Astrocyte (in vitro differentiated cells and primary cell): ENCODE results near the gene PRX. TPM values are rescaled to one million over a fixed set of nuclear protein-coding genes. Genes with fewer than 3 reads are reported as not detected.

ENCODE experiments used
- DNase-seq: peaks from one replicate; pipeline ENCODE4 v3.0.0-alpha.2; 2010; ENCODE audit warnings: low read depth
- FAIRE-seq: peaks from 2 replicates; lab custom pipeline; 2011; peaks lifted over from hg19 to GRCh38; lab: Jason Lieb, UNC
- H2AFZ ChIP-seq: 2 replicates; pipeline ENCODE4 v1.6.0; 2012; ENCODE audit warnings: low read depth, low read length, inconsistent platforms
- H3K27ac ChIP-seq: 2 replicates; pipeline ENCODE4 v1.5.1; 2011; ENCODE audit warnings: low read depth, low read length, inconsistent platforms
- H3K27me3 ChIP-seq: 2 replicates; pipeline ENCODE4 v1.6.0; 2011; ENCODE audit warnings: low read length, inconsistent platforms; ENCODE audit not compliant: insufficient read depth
- H3K36me3 ChIP-seq: 2 replicates; pipeline ENCODE4 v1.5.1; 2011; ENCODE audit warnings: low read length, inconsistent platforms; ENCODE audit not compliant: insufficient read depth
- H3K4me1 ChIP-seq: 2 replicates; pipeline ENCODE4 v1.5.1; 2011; ENCODE audit warnings: low read length, inconsistent platforms; ENCODE audit not compliant: insufficient read depth
- H3K4me2 ChIP-seq: 2 replicates; pipeline ENCODE4 v1.6.0; 2012; ENCODE audit warnings: low read length, inconsistent platforms
- H3K4me3 ChIP-seq: 2 replicates; pipeline ENCODE4 v1.5.1; 2011; ENCODE audit warnings: low read depth, mild to moderate bottlenecking, low read length, inconsistent platforms; ENCODE audit not compliant: insufficient read depth
- H3K79me2 ChIP-seq: 2 replicates; pipeline ENCODE4 v1.6.0; 2012; ENCODE audit warnings: mild to moderate bottlenecking, low read length, inconsistent platforms; ENCODE audit not compliant: insufficient read depth
- H3K9ac ChIP-seq: 2 replicates; pipeline ENCODE4 v1.6.0; 2012; ENCODE audit warnings: mild to moderate bottlenecking, low read length, inconsistent platforms
- H3K9me3 ChIP-seq: 2 replicates; pipeline ENCODE4 v1.5.1; 2012; ENCODE audit warnings: low read depth, mild to moderate bottlenecking, low read length, inconsistent platforms; ENCODE audit not compliant: insufficient read depth
- H4K20me1 ChIP-seq: 2 replicates; pipeline ENCODE4 v1.6.0; 2012; ENCODE audit warnings: low read length, inconsistent platforms; ENCODE audit not compliant: insufficient read depth
- H3K27ac Mint-ChIP-seq: one replicate; pipeline ENCODE4 v1.8.0; 2021; ENCODE audit warnings: mild to moderate bottlenecking, mixed read lengths; ENCODE audit not compliant: unreplicated experiment
- H3K27me3 Mint-ChIP-seq: one replicate; pipeline ENCODE4 v1.8.0; 2021; ENCODE audit warnings: low read depth, mixed read lengths; ENCODE audit not compliant: unreplicated experiment
- H3K36me3 Mint-ChIP-seq: one replicate; pipeline ENCODE4 v1.8.0; 2021; ENCODE audit warnings: low read depth, mixed read lengths; ENCODE audit not compliant: unreplicated experiment
- H3K4me1 Mint-ChIP-seq: one replicate; pipeline ENCODE4 v1.8.0; 2021; ENCODE audit warnings: low read depth, mixed read lengths; ENCODE audit not compliant: unreplicated experiment
- H3K4me3 Mint-ChIP-seq: one replicate; pipeline ENCODE4 v1.8.0; 2021; ENCODE audit warnings: mild to moderate bottlenecking, moderate library complexity, mixed read lengths; ENCODE audit not compliant: unreplicated experiment
- H3K9me3 Mint-ChIP-seq: one replicate; pipeline ENCODE4 v1.8.0; 2021; ENCODE audit warnings: mild to moderate bottlenecking, mixed read lengths; ENCODE audit not compliant: unreplicated experiment
- EZH2 ChIP-seq: IDR thresholded peaks from 2 replicates; pipeline ENCODE4 v1.6.1; 2012; ENCODE audit warnings: mild to moderate bottlenecking, low read length, inconsistent platforms; ENCODE audit not compliant: insufficient read depth
- total RNA-seq: library from RNA; stranded (reverse); gene quantifications from 2 replicates; pipeline ENCODE4 v1.2.1, GENCODE V29; 2021
- TF ChIP-seq, protein P1 (sequence below): IDR thresholded peaks from 2 replicates; pipeline ENCODE4 v1.5.1; 2011; ENCODE audit warnings: low read depth, mild to moderate bottlenecking, inconsistent platforms, low read length, moderate library complexity; ENCODE audit not compliant: insufficient read depth

Gene PRX
- total RNA-seq, 1 donor from 2014 or later = 1.5 TPM

DNA sequence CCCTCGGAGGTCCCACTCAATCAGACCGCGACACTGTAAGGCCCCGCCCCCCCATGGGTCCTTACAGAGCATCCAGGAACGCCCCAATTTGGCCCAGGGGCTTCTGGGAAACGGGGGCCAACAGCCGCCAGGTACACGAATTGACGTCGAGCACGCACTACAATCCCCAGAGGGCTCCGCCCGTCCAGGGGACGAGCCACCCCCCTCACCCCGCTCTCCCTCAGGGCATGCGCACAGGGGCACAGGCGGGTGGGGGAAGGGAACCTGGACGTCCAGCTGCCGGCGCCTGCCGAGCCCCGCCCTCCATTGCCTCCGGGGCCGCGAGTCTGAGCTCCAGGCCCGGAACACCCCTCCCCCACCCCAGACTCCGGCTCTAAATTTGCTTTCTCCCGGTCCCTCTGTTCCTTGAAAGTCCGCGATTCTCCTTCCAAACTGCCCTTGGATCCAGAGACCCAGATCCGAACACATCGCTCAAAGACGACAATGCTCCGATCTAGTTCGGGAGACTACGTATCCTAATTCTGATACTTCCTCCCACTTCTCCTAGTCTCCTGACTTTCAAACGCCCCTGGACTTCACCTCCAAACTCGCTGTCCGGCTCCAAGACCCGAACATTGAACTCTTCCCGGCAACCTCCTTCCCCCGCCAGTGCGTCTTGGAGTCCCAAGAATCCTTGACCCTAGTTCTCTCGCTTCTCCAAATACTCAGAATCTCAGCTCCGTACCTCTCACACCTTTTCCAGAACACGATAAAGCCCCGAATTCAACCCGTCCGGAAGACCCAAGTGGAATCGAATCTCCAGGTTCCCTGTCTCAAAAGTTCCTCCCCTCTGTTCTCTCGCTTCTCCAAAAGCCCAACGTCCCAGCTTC lies 30.2 kb upstream of the PRX start:
- Histone ChIP-seq H2AFZ (peak overlapping the region; percentile 68), H3K9me3 (no peaks in the 10 kb centered on the region), H4K20me1 (peaks cover 31% of the 10 kb centered on the region), H3K4me1 (peaks cover 16% of the 10 kb centered on the region), H3K4me3 (peak overlapping the region; percentile 100), H3K36me3 (peaks cover 17% of the 10 kb centered on the region), H3K27ac (peak overlapping the region; percentile 96), H3K27me3 (no peaks in the 10 kb centered on the region), H3K4me2 (peak overlapping the region; percentile 99), H3K9ac (peak overlapping the region; percentile 98), H3K79me2 (peaks cover 41% of the 10 kb centered on the region)
- Mint-ChIP-seq H3K36me3 (peaks cover 20% of the 10 kb centered on the region), H3K9me3 (no peaks in the 10 kb centered on the region), H3K4me3 (peak overlapping the region; percentile 97), H3K4me1 (peaks cover 25% of the 10 kb centered on the region), H3K27me3 (no peaks in the 10 kb centered on the region), H3K27ac (peak overlapping the region; percentile 99)
- peak; percentile 98 for DNase-seq
- TF ChIP-seq EZH2 = no peak
- TF ChIP-seq, protein P1, sequence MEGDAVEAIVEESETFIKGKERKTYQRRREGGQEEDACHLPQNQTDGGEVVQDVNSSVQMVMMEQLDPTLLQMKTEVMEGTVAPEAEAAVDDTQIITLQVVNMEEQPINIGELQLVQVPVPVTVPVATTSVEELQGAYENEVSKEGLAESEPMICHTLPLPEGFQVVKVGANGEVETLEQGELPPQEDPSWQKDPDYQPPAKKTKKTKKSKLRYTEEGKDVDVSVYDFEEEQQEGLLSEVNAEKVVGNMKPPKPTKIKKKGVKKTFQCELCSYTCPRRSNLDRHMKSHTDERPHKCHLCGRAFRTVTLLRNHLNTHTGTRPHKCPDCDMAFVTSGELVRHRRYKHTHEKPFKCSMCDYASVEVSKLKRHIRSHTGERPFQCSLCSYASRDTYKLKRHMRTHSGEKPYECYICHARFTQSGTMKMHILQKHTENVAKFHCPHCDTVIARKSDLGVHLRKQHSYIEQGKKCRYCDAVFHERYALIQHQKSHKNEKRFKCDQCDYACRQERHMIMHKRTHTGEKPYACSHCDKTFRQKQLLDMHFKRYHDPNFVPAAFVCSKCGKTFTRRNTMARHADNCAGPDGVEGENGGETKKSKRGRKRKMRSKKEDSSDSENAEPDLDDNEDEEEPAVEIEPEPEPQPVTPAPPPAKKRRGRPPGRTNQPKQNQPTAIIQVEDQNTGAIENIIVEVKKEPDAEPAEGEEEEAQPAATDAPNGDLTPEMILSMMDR = no peak
- FAIRE-seq = no peak

DNA sequence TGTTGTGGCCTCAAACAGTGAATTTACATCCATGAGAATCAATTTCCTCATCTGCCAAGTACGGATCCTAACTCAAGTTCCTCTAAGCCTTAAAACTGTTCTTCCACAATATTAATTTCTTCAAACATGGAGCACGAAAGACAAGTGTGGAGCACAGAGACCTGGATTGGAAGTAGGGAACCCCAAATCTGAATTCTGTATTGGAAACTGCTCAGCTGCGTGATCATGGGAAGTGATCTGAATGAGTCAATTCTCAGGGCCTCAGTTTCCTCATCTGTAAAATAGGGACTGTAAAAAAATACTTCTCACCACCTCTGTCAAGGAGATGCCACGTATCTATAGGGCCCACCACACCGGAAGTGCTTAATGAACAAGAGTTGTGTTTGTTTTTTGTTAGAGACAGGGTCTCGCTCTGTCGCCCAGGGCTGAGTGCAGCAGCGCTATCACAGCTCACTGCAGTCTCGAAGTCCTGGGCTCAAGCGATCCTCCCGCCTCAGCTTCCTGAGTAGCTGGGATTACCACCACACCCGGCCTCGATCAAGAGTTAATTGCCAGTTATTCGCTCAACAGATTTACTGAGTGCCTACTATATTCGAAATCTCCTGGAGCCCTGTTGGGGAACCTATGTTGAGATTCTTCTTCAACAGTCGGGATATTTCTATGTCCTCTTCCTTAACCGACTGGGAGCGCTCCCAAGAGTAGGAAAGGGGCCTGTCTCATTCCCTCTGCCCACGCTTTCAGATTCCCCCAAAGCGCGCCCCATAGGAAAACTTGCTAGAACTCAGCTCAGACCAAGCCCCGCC lies 29.4 kb upstream of the PRX start:
- peaks cover 16% of the 10 kb centered on the region for H3K36me3 Mint-ChIP-seq
- H3K27me3 Mint-ChIP-seq = no peaks in the 10 kb centered on the region
- H3K9ac ChIP-seq = peak overlapping the region; percentile 98
- no peaks in the 10 kb centered on the region for H3K9me3 Mint-ChIP-seq
- peak overlapping the region; percentile 99 for H3K4me2 ChIP-seq
- DNase-seq (no peak), FAIRE-seq (no peak)
- peaks cover 17% of the 10 kb centered on the region for H3K36me3 ChIP-seq
- no peaks in the 10 kb centered on the region for H3K9me3 ChIP-seq
- H3K27me3 ChIP-seq = no peaks in the 10 kb centered on the region
- H3K4me3 ChIP-seq = peak overlapping the region; percentile 100
- H4K20me1 ChIP-seq = peaks cover 31% of the 10 kb centered on the region
- H3K27ac ChIP-seq = peak overlapping the region; percentile 67
- TF ChIP-seq, protein P1 = no peak
- TF ChIP-seq EZH2 = no peak
- peak overlapping the region; percentile 11 for H2AFZ ChIP-seq
- H3K4me3 Mint-ChIP-seq = peak overlapping the region; percentile 97
- H3K4me1 ChIP-seq = peaks cover 16% of the 10 kb centered on the region
- H3K79me2 ChIP-seq = peaks cover 41% of the 10 kb centered on the region
- peaks cover 25% of the 10 kb centered on the region for H3K4me1 Mint-ChIP-seq
- peak overlapping the region; percentile 99 for H3K27ac Mint-ChIP-seq
